CD1c-positive myeloid dendritic cell (primary cell): ENCODE data around the gene COL4A2.
"Not testable (repeated sequence)": the region's sequence is repeated elsewhere in the genome, so short reads cannot be mapped to it uniquely, and the experiment has no call there.

ENCODE experiments used
- DNase-seq: peaks from one replicate; pipeline ENCODE4 v3.0.0-alpha.2; 2016; ENCODE audit errors: extremely low spot score

Gene COL4A2

GRCh38 chr13:110379905-110380341, 72.8 kb downstream of the COL4A2 start:
- no peak for DNase-seq

GRCh38 chr13:110380359-110381028, 73.4 kb downstream of the COL4A2 start:
- DNase-seq = no peak

- DNase-seq = no peak
Observed at GRCh38 chr13:110381029-110381360, 73.9 kb downstream of the COL4A2 start.

GRCh38 chr13:110382229-110382628, 75.1 kb downstream of the COL4A2 start:
- DNase-seq = no peak

GRCh38 chr13:110382830-110383229, 75.7 kb downstream of the COL4A2 start:
- no peak for DNase-seq

GRCh38 chr13:110387451-110388107, 80.5 kb downstream of the COL4A2 start:
- DNase-seq = peak; percentile 17

- DNase-seq = no peak
Observed at GRCh38 chr13:110388108-110388943, 81.2 kb downstream of the COL4A2 start.

GRCh38 chr13:110390567-110390966, 83.5 kb downstream of the COL4A2 start:
- DNase-seq = no peak

GRCh38 chr13:110391273-110391672, 84.2 kb downstream of the COL4A2 start:
- no peak for DNase-seq

- no peak for DNase-seq
Observed at GRCh38 chr13:110392510-110393240, 85.6 kb downstream of the COL4A2 start.

- DNase-seq = no peak
Observed at GRCh38 chr13:110393761-110394160, 86.7 kb downstream of the COL4A2 start.

- no peak for DNase-seq
Observed at GRCh38 chr13:110394371-110394841, 87.3 kb downstream of the COL4A2 start.

GRCh38 chr13:110395616-110396015, 88.5 kb downstream of the COL4A2 start:
- not testable (repeated sequence) for DNase-seq

GRCh38 chr13:110396476-110396875, 89.4 kb downstream of the COL4A2 start:
- DNase-seq = no peak

- no peak for DNase-seq
Observed at GRCh38 chr13:110396913-110397381, 89.9 kb downstream of the COL4A2 start.

- no peak for DNase-seq
Observed at GRCh38 chr13:110397436-110398115, 90.5 kb downstream of the COL4A2 start.

- no peak for DNase-seq
Observed at GRCh38 chr13:110398564-110399507, 91.8 kb downstream of the COL4A2 start.

- no peak for DNase-seq
Observed at GRCh38 chr13:110399801-110400200, 92.7 kb downstream of the COL4A2 start.

- DNase-seq = no peak
Observed at GRCh38 chr13:110400786-110401533, 93.9 kb downstream of the COL4A2 start.
